Measurements from ENCODE around the gene SLC25A23. TPM values are rescaled to one million over a fixed set of nuclear protein-coding genes. Genes with fewer than 3 reads are reported as not detected.
A peak's percentile ranks its signal among the peaks of the same experiment; 100 is the strongest.

The SLC25A23 gene
- total and polyA plus RNA-seq, 9 of the 15 experiments (the other 6 are each of a cell fraction or from before 2014, with no cell fraction given) = 6.1 to 72.0 (median 26.6) TPM

DNA sequence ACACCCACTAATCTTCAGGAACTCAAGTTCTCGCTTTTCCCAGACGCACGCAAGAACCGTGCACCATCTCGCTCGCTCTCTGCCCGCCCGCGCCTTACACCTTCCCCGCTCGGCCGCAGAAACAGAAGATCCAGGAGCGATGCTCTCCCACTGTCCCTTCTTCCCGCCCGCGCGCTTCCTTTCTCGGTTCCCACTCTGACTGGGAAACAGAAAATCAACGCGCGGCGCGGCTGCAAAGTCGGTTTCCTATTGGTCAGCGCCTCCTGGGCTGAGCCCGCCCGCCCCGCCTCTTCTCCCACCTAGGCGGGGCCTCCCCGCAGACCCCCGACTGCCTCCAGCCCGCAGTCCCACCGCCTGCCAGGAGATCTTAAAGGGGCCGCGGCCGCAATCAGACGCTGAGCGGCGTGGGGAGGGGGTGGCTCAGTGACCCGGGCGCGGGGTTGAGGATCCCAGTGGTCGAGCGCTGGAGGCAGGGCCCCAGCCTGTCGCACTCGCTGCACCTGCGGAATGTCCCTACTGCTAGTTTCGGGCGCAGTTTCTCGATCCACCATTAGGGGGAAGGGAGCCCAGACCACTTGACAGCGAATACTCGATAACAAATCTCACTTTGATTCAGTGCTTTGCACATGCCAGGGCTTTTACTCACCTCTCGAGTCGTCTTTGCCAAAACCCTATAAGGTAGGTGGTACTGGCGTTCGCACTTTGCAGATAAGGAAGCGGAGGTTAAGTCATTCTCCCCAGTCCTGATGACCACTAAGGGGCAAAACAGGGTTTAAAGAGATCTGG is 700 bp upstream of the SLC25A23 start (continued):
- TF ChIP-seq ZNF384 (IDR thresholded peaks at IDR 0.05; ENCODE audit: low read depth, low read length) = no peak
- TF ChIP-seq ZFPM2 (CRISPR knock-in tag; IDR thresholded peaks at IDR 0.05) = no peak
- no peak for TF ChIP-seq XRCC4 (IDR thresholded peaks at IDR 0.05; ENCODE audit: extremely low read depth, insufficient read depth, insufficient read length)
- TF ChIP-seq BCOR (IDR thresholded peaks at IDR 0.05) = peak; percentile 78
- TF ChIP-seq, protein P1, sequence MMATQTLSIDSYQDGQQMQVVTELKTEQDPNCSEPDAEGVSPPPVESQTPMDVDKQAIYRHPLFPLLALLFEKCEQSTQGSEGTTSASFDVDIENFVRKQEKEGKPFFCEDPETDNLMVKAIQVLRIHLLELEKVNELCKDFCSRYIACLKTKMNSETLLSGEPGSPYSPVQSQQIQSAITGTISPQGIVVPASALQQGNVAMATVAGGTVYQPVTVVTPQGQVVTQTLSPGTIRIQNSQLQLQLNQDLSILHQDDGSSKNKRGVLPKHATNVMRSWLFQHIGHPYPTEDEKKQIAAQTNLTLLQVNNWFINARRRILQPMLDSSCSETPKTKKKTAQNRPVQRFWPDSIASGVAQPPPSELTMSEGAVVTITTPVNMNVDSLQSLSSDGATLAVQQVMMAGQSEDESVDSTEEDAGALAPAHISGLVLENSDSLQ (IDR thresholded peaks at IDR 0.05) = peak; percentile 15; the same call in 1 of the 2 replicates
- TF ChIP-seq SAFB (IDR thresholded peaks at IDR 0.05; ENCODE audit: borderline replicate concordance, low read depth, low read length) = peak; percentile 19; the same call in 1 of the 2 replicates
- TF ChIP-seq TBP (optimal IDR thresholded peaks at IDR 0.05; ENCODE audit: low read depth, low read length) = peak; percentile 37
- TF ChIP-seq, protein P2, sequence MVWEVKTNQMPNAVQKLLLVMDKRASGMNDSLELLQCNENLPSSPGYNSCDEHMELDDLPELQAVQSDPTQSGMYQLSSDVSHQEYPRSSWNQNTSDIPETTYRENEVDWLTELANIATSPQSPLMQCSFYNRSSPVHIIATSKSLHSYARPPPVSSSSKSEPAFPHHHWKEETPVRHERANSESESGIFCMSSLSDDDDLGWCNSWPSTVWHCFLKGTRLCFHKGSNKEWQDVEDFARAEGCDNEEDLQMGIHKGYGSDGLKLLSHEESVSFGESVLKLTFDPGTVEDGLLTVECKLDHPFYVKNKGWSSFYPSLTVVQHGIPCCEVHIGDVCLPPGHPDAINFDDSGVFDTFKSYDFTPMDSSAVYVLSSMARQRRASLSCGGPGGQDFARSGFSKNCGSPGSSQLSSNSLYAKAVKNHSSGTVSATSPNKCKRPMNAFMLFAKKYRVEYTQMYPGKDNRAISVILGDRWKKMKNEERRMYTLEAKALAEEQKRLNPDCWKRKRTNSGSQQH (CRISPR knock-in tag; IDR thresholded peaks at IDR 0.05) = no peak
- TF ChIP-seq SMARCA4 (IDR thresholded peaks at IDR 0.05) = no peak
- TF ChIP-seq RFX5 (IDR thresholded peaks at IDR 0.05; ENCODE audit: low read depth, low read length) = no peak
- no peak for TF ChIP-seq MXI1 (IDR thresholded peaks at IDR 0.05; ENCODE audit: low read depth, low read length)
- TF ChIP-seq MECOM (CRISPR knock-in tag; IDR thresholded peaks at IDR 0.05) = no peak
- TF ChIP-seq FOXP1 (CRISPR knock-in tag; IDR thresholded peaks at IDR 0.05) = no peak
- TF ChIP-seq TRIM24 (IDR thresholded peaks at IDR 0.05) = 0 out of 4 replicates have a peak, but pooled peaks of 1 of the 2 experiments have one; percentile 9
- TF ChIP-seq SRF (CRISPR knock-in tag; IDR thresholded peaks at IDR 0.05) = no peak
- no peak; the same call in 1 of the 2 replicates for TF ChIP-seq STAT5A (IDR thresholded peaks at IDR 0.05; ENCODE audit: borderline replicate concordance, low read length)
- TF ChIP-seq ZNF436 (CRISPR knock-in tag; IDR thresholded peaks at IDR 0.05) = no peak
- peak; percentile 49; the same call in 1 of the 2 replicates for TF ChIP-seq FOSL1 (tag; conservative IDR thresholded peaks at IDR 0.05)
- no peak for TF ChIP-seq PYGO2 (tag; IDR thresholded peaks at IDR 0.05)
- TF ChIP-seq, protein P3, sequence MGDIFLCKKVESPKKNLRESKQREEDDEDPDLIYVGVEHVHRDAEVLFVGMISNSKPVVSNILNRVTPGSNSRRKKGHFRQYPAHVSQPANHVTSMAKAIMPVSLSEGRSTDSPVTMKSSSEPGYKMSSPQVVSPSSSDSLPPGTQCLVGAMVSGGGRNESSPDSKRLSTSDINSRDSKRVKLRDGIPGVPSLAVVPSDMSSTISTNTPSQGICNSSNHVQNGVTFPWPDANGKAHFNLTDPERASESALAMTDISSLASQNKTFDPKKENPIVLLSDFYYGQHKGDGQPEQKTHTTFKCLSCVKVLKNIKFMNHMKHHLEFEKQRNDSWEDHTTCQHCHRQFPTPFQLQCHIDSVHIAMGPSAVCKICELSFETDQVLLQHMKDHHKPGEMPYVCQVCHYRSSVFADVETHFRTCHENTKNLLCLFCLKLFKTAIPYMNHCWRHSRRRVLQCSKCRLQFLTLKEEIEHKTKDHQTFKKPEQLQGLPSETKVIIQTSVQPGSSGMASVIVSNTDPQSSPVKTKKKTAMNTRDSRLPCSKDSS (IDR thresholded peaks at IDR 0.05; ENCODE audit: low read depth, partially characterized antibody) = no peak
- peak; percentile 67 for TF ChIP-seq POLR2G (IDR thresholded peaks at IDR 0.05; ENCODE audit: low read depth, low read length)
- TF ChIP-seq E4F1 (CRISPR knock-in tag; IDR thresholded peaks at IDR 0.05; ENCODE audit: borderline replicate concordance) = no peak
- no peak for TF ChIP-seq SMAD1 (IDR thresholded peaks at IDR 0.05; ENCODE audit: low read depth, low read length, partially characterized antibody)

Measured in K562 (cell line).